PFSK-1 (cell line): ENCODE measurements around the gene MX2.

Source experiments
- POLR2AphosphoS5 ChIP-seq: IDR thresholded peaks from 2 replicates; pipeline ENCODE4 v1.6.1; 2012; ENCODE audit warnings: low read depth, mild to moderate bottlenecking, control low read depth, low read length, moderate library complexity
- REST ChIP-seq, 2 experiments: IDR thresholded peaks; 2 replicates each; pipeline versions ENCODE4 v1.6.1 to v1.8.0; 2011 to 2012; ENCODE audit warnings: low read depth in 2 of 2, low read length in 2 of 2, control low read depth in 1 of 2, inconsistent platforms in 1 of 2, mild to moderate bottlenecking in 1 of 2, moderate library complexity in 1 of 2; ENCODE audit not compliant: insufficient read depth in 1 of 2
- SIN3A ChIP-seq: IDR thresholded peaks from 2 replicates; pipeline ENCODE4 v1.6.1; 2012; ENCODE audit warnings: mild to moderate bottlenecking, low read length, moderate library complexity, borderline replicate concordance; ENCODE audit not compliant: insufficient read depth

DNA sequence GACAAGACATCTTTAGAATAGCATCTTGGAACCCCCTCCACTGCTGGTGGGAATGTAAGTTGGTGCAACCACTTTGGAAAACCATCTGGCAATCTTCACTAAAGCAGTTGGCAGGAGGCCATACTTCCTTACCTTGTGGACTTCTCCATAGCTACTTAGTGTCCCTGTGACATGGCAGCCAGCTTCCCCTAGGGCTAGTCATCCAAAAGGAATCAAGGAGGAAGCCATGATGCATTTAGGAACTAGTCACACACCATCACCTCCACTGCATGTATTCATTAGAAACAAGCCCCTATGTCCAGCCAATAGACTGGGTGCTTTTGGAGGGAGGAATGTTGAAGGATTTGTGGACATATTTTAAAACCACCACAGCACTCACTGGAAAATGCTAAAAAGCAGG, 19.9 kb downstream of the MX2 start:
- TF ChIP-seq POLR2AphosphoS5 = no peak
- TF ChIP-seq REST (IDR thresholded peaks at IDR 0.05; ENCODE audit: insufficient read depth in 1 of 2, low read depth in 2 of 2, low read length in 2 of 2) = no peak
- no peak for TF ChIP-seq SIN3A
